ENCODE results near the gene EPN2.

Gene EPN2

DNA sequence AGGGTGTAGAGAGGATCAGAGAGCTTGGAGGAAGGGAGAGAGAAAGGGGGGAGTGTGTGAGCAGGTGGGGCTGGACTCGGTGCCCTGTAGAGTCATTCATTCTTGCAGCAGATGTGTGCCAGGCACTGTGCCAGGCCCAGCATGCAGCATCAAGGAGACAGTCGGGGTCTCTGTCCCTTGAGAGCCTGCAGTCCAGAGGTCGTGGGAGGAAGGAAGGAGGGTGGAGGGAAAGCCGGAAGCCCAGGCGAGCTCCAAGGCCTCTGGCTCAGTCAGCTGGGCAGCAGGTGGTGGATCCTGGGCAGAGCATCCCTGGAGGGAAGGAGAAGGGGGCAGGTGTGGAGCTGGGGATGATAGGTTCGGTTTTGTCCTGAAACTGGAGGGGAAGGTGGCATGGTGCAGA is 27.5 kb downstream of the EPN2 start:
- CTCF ChIA-PET, result interaction anchor here (0.6 kb wide), 1 partner anchor 10 kb away, joined by 4 read pairs; no protein-coding TSS in a partner anchor
- POLR2A ChIA-PET, result no interaction called here

DNA sequence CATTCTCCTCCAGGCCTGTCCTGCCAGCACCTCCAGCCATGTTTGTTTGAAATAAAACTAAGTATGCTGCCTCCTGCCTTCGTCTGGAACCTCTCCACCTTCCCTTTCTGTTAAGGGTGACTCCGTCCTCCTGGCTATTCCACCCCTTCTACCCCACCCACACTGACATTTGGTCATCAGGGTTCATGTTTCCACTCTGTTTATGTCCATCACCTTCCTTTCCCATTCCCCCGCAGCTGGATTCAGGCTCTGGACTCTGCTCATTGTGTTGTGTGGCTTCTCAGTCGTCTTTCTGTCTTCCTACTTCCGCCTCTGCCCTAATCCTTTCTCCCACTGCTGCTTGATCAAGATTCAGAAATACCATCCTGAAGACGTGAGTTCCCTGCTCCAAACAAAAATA is 28.6 kb downstream of the EPN2 start:
- POLR2A ChIA-PET, result no interaction called here

More for the DNA sequence above, 27.5 kb downstream of the EPN2 start:
- TF ChIP-seq L3MBTL2 (conservative IDR thresholded peaks at IDR 0.05) (no peak), FOXM1 (IDR thresholded peaks at IDR 0.05; ENCODE audit: borderline replicate concordance) (no peak), NFRKB (IDR thresholded peaks at IDR 0.05) (no peak), BHLHE40 (IDR thresholded peaks at IDR 0.05; ENCODE audit: borderline replicate concordance) (no peak), FOXK2 (IDR thresholded peaks at IDR 0.05) (no peak), ELF4 (IDR thresholded peaks at IDR 0.05) (no peak), CTBP1 (IDR thresholded peaks at IDR 0.05; ENCODE audit: borderline replicate concordance) (no peak), HDGF (IDR thresholded peaks at IDR 0.05; ENCODE audit: borderline replicate concordance) (no peak), FOXA1 (IDR thresholded peaks at IDR 0.05) (no peak), LEF1 (IDR thresholded peaks at IDR 0.05; ENCODE audit: borderline replicate concordance) (no peak), TARDBP (IDR thresholded peaks at IDR 0.05) (no peak), ZNF384 (IDR thresholded peaks at IDR 0.05) (no peak), ARNT (IDR thresholded peaks at IDR 0.05) (no peak), SUZ12 (IDR thresholded peaks at IDR 0.05) (no peak), PKNOX1 (IDR thresholded peaks at IDR 0.05) (no peak), SP1 (IDR thresholded peaks at IDR 0.05) (no peak)
- DNase-seq (ENCODE audit: extremely low spot score), result no peak

GRCh38 chr17:19268611-19269010 is 31.4 kb downstream of the EPN2 start:
- CTCF ChIA-PET, result no interaction called here
- no peak for TF ChIP-seq FOXK2 (IDR thresholded peaks at IDR 0.05)
- POLR2A ChIA-PET, result no interaction called here
- no peak for DNase-seq (ENCODE audit: extremely low spot score)

More for the DNA sequence above, 28.6 kb downstream of the EPN2 start:
- CTCF ChIA-PET, result no interaction called here
- no peak for DNase-seq (ENCODE audit: extremely low spot score)
- TF ChIP-seq CTBP1 (IDR thresholded peaks at IDR 0.05; ENCODE audit: borderline replicate concordance), result no peak
- TF ChIP-seq ARNT (IDR thresholded peaks at IDR 0.05), result no peak
- TF ChIP-seq FOXA1 (IDR thresholded peaks at IDR 0.05), result no peak
- TF ChIP-seq LEF1 (IDR thresholded peaks at IDR 0.05; ENCODE audit: borderline replicate concordance), result no peak
- no peak for TF ChIP-seq FOXK2 (IDR thresholded peaks at IDR 0.05)
- TF ChIP-seq SP1 (IDR thresholded peaks at IDR 0.05), result no peak
- TF ChIP-seq ZNF384 (IDR thresholded peaks at IDR 0.05), result no peak
- no peak for TF ChIP-seq NFRKB (IDR thresholded peaks at IDR 0.05)
- TF ChIP-seq BHLHE40 (IDR thresholded peaks at IDR 0.05; ENCODE audit: borderline replicate concordance), result no peak
- no peak for TF ChIP-seq HDGF (IDR thresholded peaks at IDR 0.05; ENCODE audit: borderline replicate concordance)
- no peak for TF ChIP-seq SUZ12 (IDR thresholded peaks at IDR 0.05)
- TF ChIP-seq TARDBP (IDR thresholded peaks at IDR 0.05), result no peak
- no peak for TF ChIP-seq L3MBTL2 (conservative IDR thresholded peaks at IDR 0.05)
- no peak for TF ChIP-seq PKNOX1 (IDR thresholded peaks at IDR 0.05)
- no peak for TF ChIP-seq FOXM1 (IDR thresholded peaks at IDR 0.05; ENCODE audit: borderline replicate concordance)
- TF ChIP-seq ELF4 (IDR thresholded peaks at IDR 0.05), result no peak

DNA sequence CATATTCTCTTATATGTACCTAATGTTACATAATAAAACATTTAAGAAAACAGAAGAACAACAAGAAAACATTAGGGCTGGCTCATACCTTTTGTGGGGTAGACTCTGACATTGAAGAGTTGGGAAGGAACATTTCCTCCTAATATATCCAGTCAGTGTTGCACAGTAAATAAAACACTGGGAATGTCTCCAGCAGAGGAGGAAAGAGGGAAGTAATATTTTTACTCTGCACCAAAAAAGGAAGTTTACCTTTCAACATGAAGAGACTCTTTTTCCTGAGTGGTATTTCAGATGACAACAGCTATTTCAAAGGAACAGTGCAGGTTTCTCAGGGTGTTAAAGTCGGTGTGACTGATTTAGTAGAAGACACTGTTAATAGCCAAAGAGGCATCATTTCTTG is 31.9 kb downstream of the EPN2 start:
- ChIA-PET CTCF (no interaction called here), POLR2A (interaction anchor here (1.2 kb wide), 1 partner anchor 16 kb away, joined by 3 read pairs; no protein-coding TSS in a partner anchor)
- no peak for TF ChIP-seq SUZ12 (IDR thresholded peaks at IDR 0.05)
- TF ChIP-seq PKNOX1 (IDR thresholded peaks at IDR 0.05), result no peak
- no peak for TF ChIP-seq FOXK2 (IDR thresholded peaks at IDR 0.05)
- TF ChIP-seq FOXM1 (IDR thresholded peaks at IDR 0.05; ENCODE audit: borderline replicate concordance), result no peak
- TF ChIP-seq LEF1 (IDR thresholded peaks at IDR 0.05; ENCODE audit: borderline replicate concordance), result no peak
- TF ChIP-seq TARDBP (IDR thresholded peaks at IDR 0.05), result no peak
- TF ChIP-seq SP1 (IDR thresholded peaks at IDR 0.05), result no peak
- TF ChIP-seq ARNT (IDR thresholded peaks at IDR 0.05), result no peak
- no peak for TF ChIP-seq CTBP1 (IDR thresholded peaks at IDR 0.05; ENCODE audit: borderline replicate concordance)
- TF ChIP-seq NFRKB (IDR thresholded peaks at IDR 0.05), result no peak
- no peak for TF ChIP-seq FOXA1 (IDR thresholded peaks at IDR 0.05)
- no peak for DNase-seq (ENCODE audit: extremely low spot score)

GRCh38 chr17:19269641-19270040 is 32.5 kb downstream of the EPN2 start:
- POLR2A ChIA-PET, result interaction anchor here (1.2 kb wide), 1 partner anchor 16 kb away, joined by 3 read pairs; no protein-coding TSS in a partner anchor
- TF ChIP-seq TARDBP (IDR thresholded peaks at IDR 0.05) (no peak), FOXA1 (IDR thresholded peaks at IDR 0.05) (no peak), ARNT (IDR thresholded peaks at IDR 0.05) (no peak), NFRKB (IDR thresholded peaks at IDR 0.05) (no peak), L3MBTL2 (conservative IDR thresholded peaks at IDR 0.05) (no peak), CTBP1 (IDR thresholded peaks at IDR 0.05; ENCODE audit: borderline replicate concordance) (no peak), SP1 (IDR thresholded peaks at IDR 0.05) (no peak), HDGF (IDR thresholded peaks at IDR 0.05; ENCODE audit: borderline replicate concordance) (no peak), FOXM1 (IDR thresholded peaks at IDR 0.05; ENCODE audit: borderline replicate concordance) (no peak)
- CTCF ChIA-PET, result no interaction called here
- no peak for DNase-seq (ENCODE audit: extremely low spot score)

GRCh38 chr17:19270347-19270703 is 33.2 kb downstream of the EPN2 start:
- ChIA-PET CTCF (no interaction called here), POLR2A (interaction anchor here (1.2 kb wide), 1 partner anchor 15 kb away, joined by 3 read pairs; no protein-coding TSS in a partner anchor)
- DNase-seq (ENCODE audit: extremely low spot score), result no peak
- no peak for TF ChIP-seq FOXM1 (IDR thresholded peaks at IDR 0.05; ENCODE audit: borderline replicate concordance)
- TF ChIP-seq SP1 (IDR thresholded peaks at IDR 0.05), result no peak
- no peak for TF ChIP-seq BHLHE40 (IDR thresholded peaks at IDR 0.05; ENCODE audit: borderline replicate concordance)
- no peak for TF ChIP-seq ZNF384 (IDR thresholded peaks at IDR 0.05)
- TF ChIP-seq L3MBTL2 (conservative IDR thresholded peaks at IDR 0.05), result no peak
- TF ChIP-seq FOXK2 (IDR thresholded peaks at IDR 0.05), result no peak
- TF ChIP-seq TARDBP (IDR thresholded peaks at IDR 0.05), result no peak
- no peak for TF ChIP-seq ARNT (IDR thresholded peaks at IDR 0.05)
- TF ChIP-seq HDGF (IDR thresholded peaks at IDR 0.05; ENCODE audit: borderline replicate concordance), result no peak
- no peak for TF ChIP-seq FOXA1 (IDR thresholded peaks at IDR 0.05)
- no peak for TF ChIP-seq SUZ12 (IDR thresholded peaks at IDR 0.05)
- no peak for TF ChIP-seq NFRKB (IDR thresholded peaks at IDR 0.05)
- no peak for TF ChIP-seq ELF4 (IDR thresholded peaks at IDR 0.05)
